ENCODE data around the gene MYH9. TPM values are rescaled to one million over a fixed set of nuclear protein-coding genes. Genes with fewer than 3 reads are reported as not detected.
A peak's percentile ranks its signal among the peaks of the same experiment; 100 is the strongest.

The MYH9 gene
- total RNA-seq (2014; rRNA removed; shearing (Covaris generic)) (204 and 233 TPM in 2 replicates), polyA plus RNA-seq (2016; fragmentation: Nextera tagmentation; extraction: Ambion mirVana) (55.4 and 58.4 TPM in 2 replicates)
- long read RNA-seq, partial matches to known transcripts = 16 of 21 reads
- long read RNA-seq, other reads (novel, unspliced or antisense) = 5 of 21 reads

DNA sequence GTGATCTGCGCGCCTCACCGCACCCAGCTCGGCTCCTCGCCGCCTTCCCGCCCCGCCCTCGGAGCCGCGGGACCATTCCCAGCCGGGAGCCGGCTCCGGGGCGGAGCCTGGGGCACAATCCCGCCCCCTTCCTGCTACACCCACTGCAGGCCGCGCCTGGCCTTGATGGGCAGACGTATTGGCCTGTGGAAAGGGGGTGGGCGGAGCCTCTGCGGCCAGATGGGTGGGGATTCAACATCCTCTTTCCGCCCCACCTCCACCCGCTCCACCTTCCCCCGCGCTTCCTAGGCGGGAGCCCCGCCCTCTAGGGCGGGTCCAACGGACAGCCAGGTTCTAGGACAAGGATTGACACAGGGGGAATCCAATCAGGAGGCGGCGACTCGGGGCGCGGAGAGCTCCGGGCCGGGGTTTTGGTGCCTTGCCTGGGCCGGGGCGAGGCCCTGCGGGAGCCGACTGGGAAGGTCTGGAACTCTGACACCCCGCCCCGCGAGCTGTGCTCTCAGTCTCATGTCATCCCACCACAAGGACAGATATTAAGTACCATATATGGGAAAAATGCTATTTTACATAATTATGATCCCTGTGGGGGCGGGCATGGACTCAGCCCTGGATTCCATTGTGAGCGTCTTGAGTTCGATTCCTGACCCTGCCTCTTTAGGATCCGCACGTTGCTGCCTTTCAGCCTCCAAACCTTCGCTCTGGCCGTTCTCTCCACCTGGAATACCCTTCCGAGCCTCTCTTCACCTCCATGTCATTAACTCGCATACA is at the start of gene MYH9:
TSS of gene MYH9 (minus strand) at position 9 of the 768 bp plus-strand sequence. CDS start 38,731 bp downstream, outside the sequence.
- peaks cover 17% of the 10 kb centered on the region for H3K36me3 Mint-ChIP-seq (ENCODE audit: low read depth)
- Histone ChIP-seq H3K9me2 (ENCODE audit: insufficient read depth) (no peaks in the 10 kb centered on the region), H3K27ac (ENCODE audit: low read depth) (peak within 1 kb of the TSS; percentile 66), H3K36me3 (ENCODE audit: insufficient read depth) (no peaks in the 10 kb centered on the region; the same call in 1 of the 2 replicates), H2AFZ (no peak within 1 kb of the TSS), H4K20me1 (replicated peaks; ENCODE audit: insufficient read depth) (peaks cover 11% of the 10 kb centered on the region), H3K4me1 (ENCODE audit: insufficient read depth) (peaks cover 29% of the 10 kb centered on the region), H3K4me2 (peak within 1 kb of the TSS; percentile 78), H3K79me2 (replicated peaks; ENCODE audit: insufficient read depth) (peaks cover 45% of the 10 kb centered on the region), H3F3A (replicated peaks; ENCODE audit: low read depth) (0 out of 2 replicates have a peak, but pooled peaks cover 8% of the 10 kb centered on the region), H3K27me3 (ENCODE audit: insufficient read depth) (no peaks in the 10 kb centered on the region), H3K4me3 (peak within 1 kb of the TSS; percentile 97)
- ATAC-seq (peak; percentile 82), DNase-seq (ENCODE audit: low spot score) (peak; percentile 99)
- H3K4me1 Mint-ChIP-seq = peaks cover 28% of the 10 kb centered on the region
- TF ChIP-seq CREB1 (CRISPR knock-in tag; IDR thresholded peaks at IDR 0.05; ENCODE audit: low read depth) (peak; percentile 79), POLR2AphosphoS5 (IDR thresholded peaks at IDR 0.05; ENCODE audit: low read depth) (no peak)
- H3K27me3 Mint-ChIP-seq (ENCODE audit: insufficient read depth, low read depth, poor library complexity) = peaks cover 9% of the 10 kb centered on the region
- H3K9me3 Mint-ChIP-seq = peaks cover 3% of the 10 kb centered on the region
- peak within 1 kb of the TSS; percentile 27 for H3K27ac Mint-ChIP-seq
- H3K4me3 Mint-ChIP-seq = peak within 1 kb of the TSS; percentile 88

DNA sequence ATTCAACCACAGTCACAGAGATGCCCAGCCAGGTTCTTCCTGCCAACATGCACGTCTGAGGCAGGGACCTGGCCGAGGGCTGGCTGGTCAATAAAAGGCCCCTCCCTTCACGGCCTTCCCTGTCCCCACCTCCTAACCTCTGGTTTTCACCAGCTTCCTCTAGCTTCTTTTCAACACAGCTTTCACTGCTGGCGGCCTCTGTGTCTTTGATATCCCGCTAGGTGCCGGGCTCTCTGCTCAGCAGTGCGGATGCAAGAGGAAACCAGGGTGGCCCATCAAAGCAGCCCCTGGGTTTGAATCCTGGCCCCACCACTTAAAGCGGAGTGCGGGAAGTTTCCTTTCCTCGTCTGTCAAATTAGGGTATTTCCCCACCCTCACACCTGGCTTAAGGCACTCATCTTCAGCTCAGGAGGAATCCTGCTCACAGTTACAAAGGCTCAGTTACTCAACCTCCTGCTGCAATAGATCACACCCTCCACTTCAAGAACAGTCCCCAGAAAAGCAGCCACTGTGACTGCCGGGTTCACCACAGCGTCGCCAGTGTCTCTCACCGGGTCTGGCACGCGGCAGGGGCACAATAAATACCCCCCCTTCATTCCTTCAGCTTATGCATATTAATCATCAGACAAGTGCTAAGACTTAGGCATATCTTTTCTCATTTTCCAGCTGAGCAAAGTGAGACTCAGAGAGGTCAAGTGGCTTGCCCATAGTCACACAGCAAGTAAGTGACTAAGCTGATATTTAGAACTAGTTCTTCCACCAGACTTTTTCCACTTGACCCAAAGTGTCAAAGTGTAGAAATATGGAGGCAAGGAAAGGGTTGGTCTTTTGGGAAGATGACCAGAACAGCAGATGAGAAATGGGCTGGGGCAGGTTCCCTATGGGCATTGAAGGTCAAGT is 48.0 kb upstream of the MYH9 start:
- H2AFZ ChIP-seq = peak overlapping the region; percentile 48
- H4K20me1 ChIP-seq (replicated peaks; ENCODE audit: insufficient read depth) = no peaks in the 10 kb centered on the region
- no peaks in the 10 kb centered on the region for H3K36me3 ChIP-seq (ENCODE audit: insufficient read depth)
- no peaks in the 10 kb centered on the region for H3K27me3 ChIP-seq (ENCODE audit: insufficient read depth)
- H3K27ac ChIP-seq (ENCODE audit: low read depth) = no peak overlapping the region; the same call in 1 of the 2 replicates
- H3K79me2 ChIP-seq (replicated peaks; ENCODE audit: insufficient read depth) = no peaks in the 10 kb centered on the region
- Mint-ChIP-seq H3K36me3 (ENCODE audit: low read depth) (no peaks in the 10 kb centered on the region; the same call in 2 of the 3 replicates), H3K9me3 (no peaks in the 10 kb centered on the region), H3K4me3 (0 out of 3 replicates have a peak overlapping the region, but pooled peaks have one; percentile 1), H3K4me1 (peaks cover 38% of the 10 kb centered on the region), H3K27ac (no peak overlapping the region), H3K27me3 (ENCODE audit: insufficient read depth, low read depth, poor library complexity) (peaks cover 22% of the 10 kb centered on the region)
- no peak overlapping the region for H3K4me3 ChIP-seq
- TF ChIP-seq CREB1 (CRISPR knock-in tag; IDR thresholded peaks at IDR 0.05; ENCODE audit: low read depth) = no peak
- no peak for TF ChIP-seq POLR2AphosphoS5 (IDR thresholded peaks at IDR 0.05; ENCODE audit: low read depth)
- no peak for TF ChIP-seq ZNF114 (CRISPR knock-in tag; IDR thresholded peaks at IDR 0.05)
- TF ChIP-seq JUNB (IDR thresholded peaks at IDR 0.05; ENCODE audit: unreplicated experiment) = no peak
- TF ChIP-seq, protein P1, sequence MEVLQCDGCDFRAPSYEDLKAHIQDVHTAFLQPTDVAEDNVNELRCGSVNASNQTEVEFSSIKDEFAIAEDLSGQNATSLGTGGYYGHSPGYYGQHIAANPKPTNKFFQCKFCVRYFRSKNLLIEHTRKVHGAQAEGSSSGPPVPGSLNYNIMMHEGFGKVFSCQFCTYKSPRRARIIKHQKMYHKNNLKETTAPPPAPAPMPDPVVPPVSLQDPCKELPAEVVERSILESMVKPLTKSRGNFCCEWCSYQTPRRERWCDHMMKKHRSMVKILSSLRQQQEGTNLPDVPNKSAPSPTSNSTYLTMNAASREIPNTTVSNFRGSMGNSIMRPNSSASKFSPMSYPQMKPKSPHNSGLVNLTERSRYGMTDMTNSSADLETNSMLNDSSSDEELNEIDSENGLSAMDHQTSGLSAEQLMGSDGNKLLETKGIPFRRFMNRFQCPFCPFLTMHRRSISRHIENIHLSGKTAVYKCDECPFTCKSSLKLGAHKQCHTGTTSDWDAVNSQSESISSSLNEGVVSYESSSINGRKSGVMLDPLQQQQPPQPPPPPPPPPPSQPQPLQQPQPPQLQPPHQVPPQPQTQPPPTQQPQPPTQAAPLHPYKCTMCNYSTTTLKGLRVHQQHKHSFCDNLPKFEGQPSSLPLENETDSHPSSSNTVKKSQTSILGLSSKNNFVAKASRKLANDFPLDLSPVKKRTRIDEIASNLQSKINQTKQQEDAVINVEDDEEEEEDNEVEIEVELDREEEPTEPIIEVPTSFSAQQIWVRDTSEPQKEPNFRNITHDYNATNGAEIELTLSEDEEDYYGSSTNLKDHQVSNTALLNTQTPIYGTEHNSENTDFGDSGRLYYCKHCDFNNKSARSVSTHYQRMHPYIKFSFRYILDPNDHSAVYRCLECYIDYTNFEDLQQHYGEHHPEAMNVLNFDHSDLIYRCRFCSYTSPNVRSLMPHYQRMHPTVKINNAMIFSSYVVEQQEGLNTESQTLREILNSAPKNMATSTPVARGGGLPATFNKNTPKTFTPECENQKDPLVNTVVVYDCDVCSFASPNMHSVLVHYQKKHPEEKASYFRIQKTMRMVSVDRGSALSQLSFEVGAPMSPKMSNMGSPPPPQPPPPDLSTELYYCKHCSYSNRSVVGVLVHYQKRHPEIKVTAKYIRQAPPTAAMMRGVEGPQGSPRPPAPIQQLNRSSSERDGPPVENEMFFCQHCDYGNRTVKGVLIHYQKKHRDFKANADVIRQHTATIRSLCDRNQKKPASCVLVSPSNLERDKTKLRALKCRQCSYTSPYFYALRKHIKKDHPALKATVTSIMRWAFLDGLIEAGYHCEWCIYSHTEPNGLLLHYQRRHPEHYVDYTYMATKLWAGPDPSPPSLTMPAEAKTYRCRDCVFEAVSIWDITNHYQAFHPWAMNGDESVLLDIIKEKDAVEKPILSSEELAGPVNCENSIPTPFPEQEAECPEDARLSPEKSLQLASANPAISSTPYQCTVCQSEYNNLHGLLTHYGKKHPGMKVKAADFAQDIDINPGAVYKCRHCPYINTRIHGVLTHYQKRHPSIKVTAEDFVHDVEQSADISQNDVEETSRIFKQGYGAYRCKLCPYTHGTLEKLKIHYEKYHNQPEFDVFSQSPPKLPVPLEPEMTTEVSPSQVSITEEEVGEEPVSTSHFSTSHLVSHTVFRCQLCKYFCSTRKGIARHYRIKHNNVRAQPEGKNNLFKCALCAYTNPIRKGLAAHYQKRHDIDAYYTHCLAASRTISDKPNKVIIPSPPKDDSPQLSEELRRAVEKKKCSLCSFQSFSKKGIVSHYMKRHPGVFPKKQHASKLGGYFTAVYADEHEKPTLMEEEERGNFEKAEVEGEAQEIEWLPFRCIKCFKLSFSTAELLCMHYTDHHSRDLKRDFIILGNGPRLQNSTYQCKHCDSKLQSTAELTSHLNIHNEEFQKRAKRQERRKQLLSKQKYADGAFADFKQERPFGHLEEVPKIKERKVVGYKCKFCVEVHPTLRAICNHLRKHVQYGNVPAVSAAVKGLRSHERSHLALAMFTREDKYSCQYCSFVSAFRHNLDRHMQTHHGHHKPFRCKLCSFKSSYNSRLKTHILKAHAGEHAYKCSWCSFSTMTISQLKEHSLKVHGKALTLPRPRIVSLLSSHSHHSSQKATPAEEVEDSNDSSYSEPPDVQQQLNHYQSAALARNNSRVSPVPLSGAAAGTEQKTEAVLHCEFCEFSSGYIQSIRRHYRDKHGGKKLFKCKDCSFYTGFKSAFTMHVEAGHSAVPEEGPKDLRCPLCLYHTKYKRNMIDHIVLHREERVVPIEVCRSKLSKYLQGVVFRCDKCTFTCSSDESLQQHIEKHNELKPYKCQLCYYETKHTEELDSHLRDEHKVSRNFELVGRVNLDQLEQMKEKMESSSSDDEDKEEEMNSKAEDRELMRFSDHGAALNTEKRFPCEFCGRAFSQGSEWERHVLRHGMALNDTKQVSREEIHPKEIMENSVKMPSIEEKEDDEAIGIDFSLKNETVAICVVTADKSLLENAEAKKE (CRISPR knock-in tag; IDR thresholded peaks at IDR 0.05) = no peak
- no peak for TF ChIP-seq ZNF331 (CRISPR knock-in tag; IDR thresholded peaks at IDR 0.05; ENCODE audit: low read depth)
- no peak for TF ChIP-seq EZH2phosphoT487 (IDR thresholded peaks at IDR 0.05; ENCODE audit: unreplicated experiment)
- TF ChIP-seq, protein P2, sequence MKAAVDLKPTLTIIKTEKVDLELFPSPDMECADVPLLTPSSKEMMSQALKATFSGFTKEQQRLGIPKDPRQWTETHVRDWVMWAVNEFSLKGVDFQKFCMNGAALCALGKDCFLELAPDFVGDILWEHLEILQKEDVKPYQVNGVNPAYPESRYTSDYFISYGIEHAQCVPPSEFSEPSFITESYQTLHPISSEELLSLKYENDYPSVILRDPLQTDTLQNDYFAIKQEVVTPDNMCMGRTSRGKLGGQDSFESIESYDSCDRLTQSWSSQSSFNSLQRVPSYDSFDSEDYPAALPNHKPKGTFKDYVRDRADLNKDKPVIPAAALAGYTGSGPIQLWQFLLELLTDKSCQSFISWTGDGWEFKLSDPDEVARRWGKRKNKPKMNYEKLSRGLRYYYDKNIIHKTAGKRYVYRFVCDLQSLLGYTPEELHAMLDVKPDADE (IDR thresholded peaks at IDR 0.05) = no peak
- TF ChIP-seq NANOG (IDR thresholded peaks at IDR 0.05; ENCODE audit: borderline replicate concordance) = no peak
- no peak for TF ChIP-seq STAT1 (IDR thresholded peaks at IDR 0.05; ENCODE audit: unreplicated experiment)
- no peaks in the 10 kb centered on the region for H3K9me2 ChIP-seq (ENCODE audit: insufficient read depth)
- DNase-seq (ENCODE audit: low spot score) (peak; percentile 61), ATAC-seq (peak; percentile 81)
- 0 out of 2 replicates have a peak, but pooled peaks cover 8% of the 10 kb centered on the region for H3F3A ChIP-seq (replicated peaks; ENCODE audit: low read depth)
- H3K4me2 ChIP-seq = 0 out of 2 replicates have a peak overlapping the region, but pooled peaks have one; percentile 6
- peaks cover 30% of the 10 kb centered on the region; the same call in 1 of the 2 replicates for H3K4me1 ChIP-seq (ENCODE audit: insufficient read depth)
